Neural progenitor cell (in vitro differentiated cells): ENCODE data around the gene NOD1. TPM values are rescaled to one million over a fixed set of nuclear protein-coding genes. Genes with fewer than 3 reads are reported as not detected.

ENCODE experiments used
- DNase-seq: peaks from one replicate; pipeline ENCODE4 v3.0.0-alpha.2; 2016; ENCODE audit warnings: low spot score
- H2AFZ ChIP-seq: fragments of 200-600 bp; sonication (generic); replicated peaks from 2 replicates; pipeline ENCODE4 v1.6.1; 2016; ENCODE audit warnings: antibody characterized with exemption
- H3F3A ChIP-seq: fragments of 200-600 bp; sonication (generic); 2 replicates; pipeline ENCODE4 v1.6.1; 2016; ENCODE audit warnings: antibody characterized with exemption, low read depth
- H3K27ac ChIP-seq: fragments of 200-600 bp; sonication (generic); 2 replicates; pipeline ENCODE4 v1.5.1; 2016; ENCODE audit warnings: mild to moderate bottlenecking
- H3K27me3 ChIP-seq: fragments of 200-600 bp; sonication (generic); 2 replicates; pipeline ENCODE4 v1.6.1; 2016; ENCODE audit warnings: mild to moderate bottlenecking, moderate library complexity
- H3K36me3 ChIP-seq: fragments of 200-600 bp; sonication (generic); 2 replicates; pipeline ENCODE4 v1.5.1; 2016
- H3K4me1 ChIP-seq: fragments of 200-600 bp; sonication (generic); 2 replicates; pipeline ENCODE4 v1.6.1; 2016; ENCODE audit warnings: mixed run types
- H3K4me2 ChIP-seq: fragments of 200-600 bp; sonication (generic); 2 replicates; pipeline ENCODE4 v1.6.1; 2016
- H3K4me3 ChIP-seq: fragments of 200-600 bp; sonication (generic); 2 replicates; pipeline ENCODE4 v1.5.1; 2016
- H3K79me2 ChIP-seq: fragments of 200-600 bp; sonication (generic); 2 replicates; pipeline ENCODE4 v1.6.1; 2016; ENCODE audit warnings: low read depth
- H3K9ac ChIP-seq: fragments of 200-600 bp; sonication (generic); 2 replicates; pipeline ENCODE4 v1.6.1; 2016
- H3K9me3 ChIP-seq: fragments of 200-600 bp; sonication (generic); 2 replicates; pipeline ENCODE4 v1.5.1; 2016; ENCODE audit warnings: low read depth
- H4K20me1 ChIP-seq: fragments of 200-600 bp; sonication (generic); 2 replicates; pipeline ENCODE4 v1.6.1; 2016; ENCODE audit warnings: low read depth
- H3K27ac Mint-ChIP-seq: 3 replicates; pipeline ENCODE4 v1.8.0; 2021; ENCODE audit warnings: mixed read lengths
- H3K27me3 Mint-ChIP-seq: 2 replicates; pipeline ENCODE4 v1.8.0; 2022; ENCODE audit warnings: low read depth, mild to moderate bottlenecking, inconsistent platforms, moderate library complexity, mixed read lengths; ENCODE audit not compliant: insufficient read depth
- H3K36me3 Mint-ChIP-seq: 3 replicates; pipeline ENCODE4 v1.8.0; 2021; ENCODE audit warnings: mixed read lengths
- H3K4me1 Mint-ChIP-seq: 3 replicates; pipeline ENCODE4 v1.8.0; 2021; ENCODE audit warnings: mixed read lengths
- H3K4me3 Mint-ChIP-seq: 3 replicates; pipeline ENCODE4 v1.8.0; 2021; ENCODE audit warnings: mild to moderate bottlenecking, moderate library complexity, mixed read lengths
- H3K9me3 Mint-ChIP-seq: 3 replicates; pipeline ENCODE4 v1.8.0; 2020; ENCODE audit warnings: mixed read lengths
- EZH2 ChIP-seq: fragments of 200-600 bp; sonication (generic); IDR thresholded peaks from 2 replicates; pipeline ENCODE4 v1.6.1; 2017; ENCODE audit warnings: antibody characterized with exemption, mild to moderate bottlenecking, moderate library complexity
- EZH2phosphoT487 ChIP-seq: fragments of 200-600 bp; sonication (generic); IDR thresholded peaks from 2 replicates; pipeline ENCODE4 v1.6.1; 2017; ENCODE audit warnings: antibody characterized with exemption
- total RNA-seq: library from RNA; depleted of rRNA; stranded (reverse); fragments of >200 nt; gene quantifications from 2 replicates; pipeline ENCODE4 v1.2.3, GENCODE V29; 2015; ENCODE audit warnings: low replicate concordance
- TF ChIP-seq, protein P1 (sequence below): fragments of 200-600 bp; sonication (generic); IDR thresholded peaks from 2 replicates; pipeline ENCODE4 v1.5.1; 2017; ENCODE audit warnings: antibody characterized with exemption, mild to moderate bottlenecking

The NOD1 gene
- total RNA-seq, 1 donor from 2014 or later: 5.0 TPM

GRCh38 chr7:30437823-30438574, 40.6 kb downstream of the NOD1 start:
- Histone ChIP-seq H3K9me3 (no peaks in the 10 kb centered on the region), H3K4me1 (peaks cover 5% of the 10 kb centered on the region), H3K4me2 (no peak overlapping the region), H3K4me3 (no peak overlapping the region), H3K27me3 (no peaks in the 10 kb centered on the region), H3K9ac (no peak overlapping the region), H4K20me1 (no peaks in the 10 kb centered on the region), H2AFZ (no peak overlapping the region), H3K36me3 (no peaks in the 10 kb centered on the region), H3K27ac (no peak overlapping the region), H3K79me2 (no peaks in the 10 kb centered on the region), H3F3A (no peaks in the 10 kb centered on the region)
- TF ChIP-seq EZH2phosphoT487 (no peak), EZH2 (no peak)
- TF ChIP-seq, protein P1, sequence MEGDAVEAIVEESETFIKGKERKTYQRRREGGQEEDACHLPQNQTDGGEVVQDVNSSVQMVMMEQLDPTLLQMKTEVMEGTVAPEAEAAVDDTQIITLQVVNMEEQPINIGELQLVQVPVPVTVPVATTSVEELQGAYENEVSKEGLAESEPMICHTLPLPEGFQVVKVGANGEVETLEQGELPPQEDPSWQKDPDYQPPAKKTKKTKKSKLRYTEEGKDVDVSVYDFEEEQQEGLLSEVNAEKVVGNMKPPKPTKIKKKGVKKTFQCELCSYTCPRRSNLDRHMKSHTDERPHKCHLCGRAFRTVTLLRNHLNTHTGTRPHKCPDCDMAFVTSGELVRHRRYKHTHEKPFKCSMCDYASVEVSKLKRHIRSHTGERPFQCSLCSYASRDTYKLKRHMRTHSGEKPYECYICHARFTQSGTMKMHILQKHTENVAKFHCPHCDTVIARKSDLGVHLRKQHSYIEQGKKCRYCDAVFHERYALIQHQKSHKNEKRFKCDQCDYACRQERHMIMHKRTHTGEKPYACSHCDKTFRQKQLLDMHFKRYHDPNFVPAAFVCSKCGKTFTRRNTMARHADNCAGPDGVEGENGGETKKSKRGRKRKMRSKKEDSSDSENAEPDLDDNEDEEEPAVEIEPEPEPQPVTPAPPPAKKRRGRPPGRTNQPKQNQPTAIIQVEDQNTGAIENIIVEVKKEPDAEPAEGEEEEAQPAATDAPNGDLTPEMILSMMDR: no peak
- peaks cover 23% of the 10 kb centered on the region for H3K36me3 Mint-ChIP-seq
- H3K4me3 Mint-ChIP-seq: no peak overlapping the region
- DNase-seq: no peak
- peaks cover 4% of the 10 kb centered on the region for H3K4me1 Mint-ChIP-seq
- peaks cover 2% of the 10 kb centered on the region for H3K27me3 Mint-ChIP-seq
- H3K9me3 Mint-ChIP-seq: peaks cover 12% of the 10 kb centered on the region
- H3K27ac Mint-ChIP-seq: no peak overlapping the region

GRCh38 chr7:30436518-30436917, 42.1 kb downstream of the NOD1 start:
- H3K4me1 Mint-ChIP-seq: peaks cover 13% of the 10 kb centered on the region
- H3K9me3 Mint-ChIP-seq: peaks cover 12% of the 10 kb centered on the region
- no peaks in the 10 kb centered on the region for H3K9me3 ChIP-seq
- H3K4me3 ChIP-seq: no peak overlapping the region
- no peaks in the 10 kb centered on the region for H3K36me3 ChIP-seq
- H3K79me2 ChIP-seq: no peaks in the 10 kb centered on the region
- H3F3A ChIP-seq: no peaks in the 10 kb centered on the region
- H3K36me3 Mint-ChIP-seq: peaks cover 29% of the 10 kb centered on the region
- TF ChIP-seq EZH2 (no peak), EZH2phosphoT487 (no peak)
- TF ChIP-seq, protein P1: no peak
- H3K27ac Mint-ChIP-seq: no peak overlapping the region
- DNase-seq: no peak
- no peak overlapping the region for H3K9ac ChIP-seq
- H3K4me3 Mint-ChIP-seq: no peak overlapping the region
- H3K27me3 ChIP-seq: no peaks in the 10 kb centered on the region
- H3K4me2 ChIP-seq: no peak overlapping the region
- peaks cover 10% of the 10 kb centered on the region for H3K4me1 ChIP-seq
- no peak overlapping the region for H3K27ac ChIP-seq
- H3K27me3 Mint-ChIP-seq: peaks cover 4% of the 10 kb centered on the region
- no peaks in the 10 kb centered on the region for H4K20me1 ChIP-seq
- H2AFZ ChIP-seq: no peak overlapping the region

DNA sequence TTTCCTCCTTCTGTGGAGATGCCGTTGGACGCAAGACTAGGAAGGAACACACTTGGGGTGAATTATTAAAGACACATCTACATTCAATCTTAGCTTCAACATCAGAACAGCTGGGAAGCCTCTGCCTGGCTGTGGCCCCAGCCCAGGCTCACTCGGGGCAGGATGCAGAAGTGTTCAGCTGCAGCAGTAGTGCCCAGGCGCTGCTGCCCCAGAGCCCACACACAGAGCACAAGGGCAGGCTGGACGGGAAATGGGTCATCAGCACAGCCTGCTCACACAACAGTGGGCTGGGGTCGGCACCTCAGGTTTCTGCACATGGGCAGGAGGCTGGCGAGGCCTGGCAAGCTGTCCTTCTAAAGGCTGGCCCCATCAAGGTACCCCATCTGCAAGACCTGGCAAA, 42.5 kb downstream of the NOD1 start:
- H3K4me3 ChIP-seq: no peak overlapping the region
- H3K9me3 Mint-ChIP-seq: peaks cover 12% of the 10 kb centered on the region
- no peaks in the 10 kb centered on the region for H3F3A ChIP-seq
- no peaks in the 10 kb centered on the region for H3K79me2 ChIP-seq
- no peak for DNase-seq
- no peaks in the 10 kb centered on the region for H4K20me1 ChIP-seq
- no peaks in the 10 kb centered on the region for H3K27me3 ChIP-seq
- no peak overlapping the region for H3K4me3 Mint-ChIP-seq
- peaks cover 29% of the 10 kb centered on the region for H3K36me3 Mint-ChIP-seq
- H3K4me2 ChIP-seq: no peak overlapping the region
- no peaks in the 10 kb centered on the region for H3K36me3 ChIP-seq
- no peak overlapping the region for H3K9ac ChIP-seq
- H2AFZ ChIP-seq: no peak overlapping the region
- H3K4me1 Mint-ChIP-seq: peaks cover 18% of the 10 kb centered on the region
- H3K27me3 Mint-ChIP-seq: peaks cover 6% of the 10 kb centered on the region
- H3K27ac ChIP-seq: no peak overlapping the region
- H3K4me1 ChIP-seq: peaks cover 10% of the 10 kb centered on the region
- TF ChIP-seq, protein P1: no peak
- TF ChIP-seq EZH2phosphoT487 (no peak), EZH2 (no peak)
- peak overlapping the region; percentile 74 for H3K27ac Mint-ChIP-seq
- H3K9me3 ChIP-seq: no peaks in the 10 kb centered on the region
